Fibroblast of pulmonary artery (primary cell): ENCODE results near the gene ACCS.

ENCODE experiments used
- DNase-seq: peaks from one replicate; pipeline ENCODE4 v3.0.0-alpha.2; 2010; ENCODE audit warnings: low read depth
- H3K4me3 ChIP-seq: replicated peaks from 2 replicates; pipeline ENCODE4 v1.5.1; 2011; ENCODE audit warnings: low read depth, mild to moderate bottlenecking, control low read depth, low read length, moderate library complexity
- CTCF ChIP-seq: IDR thresholded peaks from 2 replicates; pipeline ENCODE4 v1.5.1; 2011; ENCODE audit warnings: mild to moderate bottlenecking, control low read depth, low read length, inconsistent platforms; ENCODE audit errors: missing control alignments

The ACCS gene

GRCh38 chr11:44037658-44037998, 28.4 kb upstream of the ACCS start:
- no peak for DNase-seq
- no peak overlapping the region for H3K4me3 ChIP-seq
- no peak for TF ChIP-seq CTCF

GRCh38 chr11:44043157-44043556, 22.9 kb upstream of the ACCS start:
- DNase-seq = no peak
- H3K4me3 ChIP-seq = no peak overlapping the region
- TF ChIP-seq CTCF = no peak

- no peak overlapping the region for H3K4me3 ChIP-seq
- no peak for DNase-seq
- no peak for TF ChIP-seq CTCF
Measured at GRCh38 chr11:44046182-44046581, 19.9 kb upstream of the ACCS start.

GRCh38 chr11:44047298-44047697, 18.8 kb upstream of the ACCS start:
- no peak for DNase-seq
- no peak overlapping the region for H3K4me3 ChIP-seq
- TF ChIP-seq CTCF = no peak

- no peak for TF ChIP-seq CTCF
- no peak for DNase-seq
- H3K4me3 ChIP-seq = no peak within 1 kb of the TSS
Measured at GRCh38 chr11:44047931-44048431, 18.1 kb upstream of the ACCS start, which contains the start of gene ACCSL. Gene ACCSL (plus strand): TSS chr11:44047981. CDS start chr11:44048037, 56 bp downstream.

- no peak for DNase-seq
- TF ChIP-seq CTCF = no peak
- no peak overlapping the region for H3K4me3 ChIP-seq
Measured at GRCh38 chr11:44049832-44050231, 16.2 kb upstream of the ACCS start.

GRCh38 chr11:44051171-44051570, 14.9 kb upstream of the ACCS start:
- DNase-seq = no peak

More at GRCh38 chr11:44051171-44051570, 14.9 kb upstream of the ACCS start:
- no peak overlapping the region for H3K4me3 ChIP-seq
- no peak for TF ChIP-seq CTCF
